ENCODE data around the gene CTDP1.

The CTDP1 gene

DNA sequence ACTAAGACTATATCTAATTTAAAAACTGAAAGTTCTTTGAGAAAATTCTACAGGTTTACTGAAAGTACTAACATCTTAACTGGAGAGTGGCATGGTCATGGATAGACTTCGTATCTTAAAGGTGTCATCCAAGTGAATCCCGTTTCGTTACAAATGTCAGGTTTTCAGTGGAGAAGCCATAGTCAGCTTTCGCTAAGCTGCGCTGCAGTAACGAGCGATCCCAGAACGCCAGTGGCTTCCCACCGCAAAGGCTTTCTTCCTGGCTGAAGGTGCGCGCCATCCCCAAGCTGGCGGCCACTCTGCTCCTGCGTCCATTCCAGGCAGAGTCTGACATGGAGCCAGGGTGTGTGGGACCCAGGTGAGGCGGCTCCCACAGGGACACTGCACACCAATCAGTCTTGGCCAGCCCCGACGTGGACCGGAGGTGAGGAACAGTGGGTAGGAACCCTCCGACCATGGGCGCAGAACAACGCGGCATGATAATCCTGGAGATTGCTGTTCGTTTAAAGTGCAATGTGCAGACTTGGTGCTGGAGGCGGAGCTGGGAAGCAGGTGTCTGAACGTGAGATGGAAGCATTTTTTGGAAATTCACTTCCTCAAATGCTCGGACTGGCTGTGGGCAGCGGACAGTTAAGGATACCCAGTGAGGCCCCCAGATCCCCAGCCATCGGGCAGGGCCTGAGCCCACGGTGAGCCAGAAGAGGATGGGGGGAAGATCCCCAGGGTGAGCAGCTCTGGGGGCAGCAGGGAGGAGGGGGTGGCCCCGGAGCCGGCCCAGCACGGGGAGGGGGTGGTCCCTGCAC, 90.3 kb downstream of the CTDP1 start:
- DNase-seq = no peak

DNA sequence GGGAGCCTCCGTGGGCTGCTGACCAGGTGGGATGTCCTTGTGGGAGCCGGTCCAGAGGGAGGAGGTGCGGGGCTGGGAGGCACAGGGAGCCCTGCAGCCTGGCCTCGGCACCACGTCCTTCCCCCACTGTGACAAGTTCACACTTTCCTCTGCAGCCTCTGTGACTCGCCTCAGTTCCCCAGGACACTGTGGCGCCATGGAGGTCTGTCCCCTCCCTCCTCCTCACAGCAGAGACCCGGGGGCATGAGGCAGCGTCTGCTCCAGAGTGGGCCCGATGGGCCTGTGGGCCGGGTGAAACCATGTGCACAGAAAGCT, 90.9 kb downstream of the CTDP1 start:
- no peak for DNase-seq

DNA sequence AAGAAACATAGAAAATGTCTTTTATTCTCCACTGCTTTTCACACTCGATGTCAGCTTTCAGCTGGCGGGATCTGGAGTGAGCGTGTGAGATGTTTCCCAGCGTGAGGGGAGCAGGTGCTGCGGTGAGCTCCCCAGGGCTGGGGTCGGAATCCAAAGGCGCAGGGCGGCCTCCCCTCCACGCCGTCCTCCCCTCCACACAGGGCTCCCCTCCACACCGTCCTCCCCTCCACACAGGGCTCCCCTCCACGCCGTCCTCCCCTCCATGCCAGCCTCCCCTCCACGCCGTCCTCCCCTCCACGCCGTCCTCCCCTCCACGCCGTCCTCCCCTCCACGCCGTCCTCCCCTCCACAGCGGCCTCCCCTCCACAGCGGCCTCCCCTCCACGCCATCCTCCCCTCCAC, 91.2 kb downstream of the CTDP1 start:
- DNase-seq = no peak

DNA sequence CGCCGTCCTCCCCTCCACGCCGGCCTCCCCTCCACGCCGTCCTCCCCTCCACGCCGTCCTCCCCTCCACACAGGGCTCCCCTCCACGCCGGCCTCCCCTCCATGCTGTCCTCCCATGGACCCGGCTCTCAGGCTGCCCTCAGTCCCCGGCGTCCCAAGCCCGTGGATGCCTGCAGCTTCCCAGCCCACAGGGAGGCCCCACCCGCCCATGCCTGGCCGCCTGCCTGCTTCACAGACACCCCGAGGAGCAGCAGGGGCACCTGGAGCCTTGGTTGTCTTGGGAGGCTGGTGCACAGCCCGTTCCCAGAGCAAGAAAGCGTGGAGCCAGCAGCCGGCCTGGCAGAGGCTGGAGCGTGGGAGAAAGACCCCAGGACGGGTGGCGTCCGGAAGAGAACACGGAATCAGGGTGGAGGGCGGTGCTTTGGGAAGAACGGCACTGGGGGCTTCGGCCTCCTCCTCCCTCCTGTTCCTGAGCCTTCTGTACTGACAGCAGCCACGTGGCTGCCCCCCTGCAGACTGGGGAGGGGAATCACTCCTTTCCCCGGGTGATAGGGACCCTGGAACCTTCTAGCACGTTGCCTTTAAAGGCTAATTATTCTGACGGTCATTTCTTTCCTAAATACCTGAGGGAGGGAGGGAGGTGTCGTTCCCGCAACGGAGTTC, 92.0 kb downstream of the CTDP1 start:
- no peak for DNase-seq

DNA sequence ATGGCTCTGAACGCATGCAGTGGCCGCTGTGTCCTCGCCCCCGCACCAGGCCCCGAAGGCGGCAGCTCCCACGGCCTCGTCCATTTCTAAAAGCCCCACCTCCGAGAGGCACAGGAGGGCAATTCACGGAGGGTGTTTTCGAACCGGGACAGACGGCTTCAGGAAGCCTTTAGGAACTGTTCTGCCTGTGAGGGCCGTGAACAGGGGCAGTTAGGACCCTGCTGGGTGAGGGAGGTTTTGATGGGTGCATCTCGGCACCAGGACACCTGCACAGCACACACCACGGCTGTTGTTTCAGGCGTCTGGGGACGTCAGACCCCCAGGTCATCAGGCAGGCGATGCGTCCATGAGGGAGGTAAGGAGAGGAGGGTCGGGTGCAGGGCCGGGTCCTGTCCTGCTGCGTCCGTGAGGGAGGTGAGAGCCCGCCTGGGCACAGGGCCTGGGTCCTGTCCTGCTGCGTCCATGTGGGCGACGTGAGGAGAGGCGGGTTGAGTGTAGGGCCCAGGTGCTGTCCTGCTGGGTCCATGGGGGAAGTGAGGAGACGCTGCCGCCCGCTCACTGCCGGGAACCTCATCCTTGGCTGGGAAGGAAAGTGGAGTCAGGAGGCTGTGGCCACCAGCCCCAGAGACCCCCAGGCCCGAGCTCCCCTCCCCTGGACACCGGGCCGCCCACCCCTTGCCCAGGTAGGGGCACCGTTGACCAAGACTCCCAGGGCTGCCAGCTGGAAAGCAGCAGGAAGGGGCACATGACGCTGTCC, 92.7 kb downstream of the CTDP1 start:
- no peak for DNase-seq

DNA sequence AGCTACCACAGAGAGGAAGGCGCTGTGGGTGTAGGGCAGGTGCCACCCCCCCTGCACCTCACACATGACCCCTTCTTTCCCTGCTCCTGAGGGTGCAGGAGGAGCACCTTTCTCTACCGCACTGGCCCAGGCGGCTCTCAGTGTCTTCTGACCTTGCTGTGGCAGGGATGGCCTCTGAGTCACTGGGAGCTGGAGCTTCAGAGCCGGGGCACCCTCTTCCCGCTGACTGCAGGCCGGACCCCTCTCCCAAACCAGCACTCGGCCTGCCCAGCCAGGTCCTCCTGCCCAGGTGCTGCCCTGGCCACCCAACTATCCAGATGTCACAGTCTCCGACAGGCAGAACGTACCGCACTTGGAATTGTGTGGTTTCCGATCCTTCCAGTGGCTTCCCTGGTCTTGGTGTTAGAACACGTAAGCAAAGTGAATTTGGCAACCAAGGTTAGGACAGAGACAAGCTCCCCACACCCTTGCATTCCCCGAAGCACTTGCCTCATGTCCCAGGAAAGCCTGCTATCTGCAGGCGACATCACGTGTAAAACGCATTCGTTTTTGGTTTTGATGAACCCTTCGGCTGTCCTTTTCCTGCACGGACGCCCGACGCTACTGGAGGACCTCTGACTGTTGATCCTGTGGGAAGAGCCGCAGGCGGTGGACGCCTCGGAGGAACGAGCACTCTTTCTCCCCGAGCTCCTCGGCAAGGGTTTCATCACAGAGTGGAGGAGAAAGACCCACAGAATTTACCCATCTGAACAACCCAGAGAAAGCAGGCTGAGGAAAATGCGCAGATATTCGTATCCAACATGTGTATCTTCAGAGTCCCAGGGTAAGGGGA, 93.5 kb downstream of the CTDP1 start:
- DNase-seq = no peak

DNA sequence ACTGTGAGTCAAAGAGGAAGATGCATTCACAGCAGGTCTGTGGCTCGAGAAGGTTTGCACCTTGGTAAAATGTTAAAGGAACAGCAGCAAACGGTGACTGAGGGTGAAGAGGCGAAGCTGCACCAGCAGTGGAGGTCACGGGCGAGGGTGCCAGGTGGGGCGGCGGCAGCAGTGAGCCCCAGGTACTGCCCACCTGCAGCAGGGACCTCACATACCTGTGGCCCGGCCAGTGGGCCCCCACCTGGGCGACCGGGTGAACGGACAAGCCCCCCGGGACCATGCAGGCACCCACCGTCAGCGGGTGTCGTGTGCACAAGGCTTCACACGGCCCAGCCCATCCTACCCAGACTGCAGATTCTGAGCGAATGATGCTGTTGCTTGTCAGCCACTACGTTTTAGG, 94.5 kb downstream of the CTDP1 start:
- DNase-seq = no peak

DNA sequence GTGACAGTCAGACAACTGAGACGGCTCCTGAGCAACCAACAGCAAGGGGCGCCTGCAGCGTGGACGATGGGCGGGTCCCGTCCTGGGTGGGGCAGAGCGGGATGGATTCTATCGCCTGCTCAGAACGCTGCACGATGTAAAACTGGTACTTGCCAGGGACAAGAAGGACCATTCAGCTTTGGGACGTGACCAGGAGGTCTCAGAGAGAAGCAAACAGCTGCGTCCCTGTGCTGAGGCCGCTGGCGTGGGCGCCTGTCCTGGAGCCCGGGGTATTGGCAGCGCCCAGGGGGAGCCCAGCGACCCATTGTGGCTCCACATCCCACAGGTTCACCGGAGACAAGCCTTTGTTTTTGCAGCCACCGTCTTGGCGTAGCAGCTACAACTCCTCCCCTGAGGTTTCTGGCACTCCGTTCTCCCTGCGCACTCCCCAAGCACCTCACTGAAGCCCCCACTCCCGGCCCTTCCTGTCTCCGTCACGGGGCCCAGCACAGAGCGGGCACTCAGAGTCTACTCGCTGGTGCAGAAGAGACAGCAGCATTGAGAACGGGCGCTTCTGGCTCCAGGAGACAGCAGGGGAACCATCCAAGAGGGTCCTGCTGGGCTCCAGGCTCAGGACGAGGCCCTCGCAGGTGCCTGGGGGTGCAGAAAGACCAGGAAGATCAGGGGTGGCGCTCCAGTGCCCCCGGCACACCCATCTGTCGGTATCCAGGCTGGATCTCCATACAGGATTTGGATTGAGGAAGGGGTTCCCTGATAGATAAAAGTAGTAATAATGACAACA, 96.0 kb downstream of the CTDP1 start:
- no peak for DNase-seq

DNA sequence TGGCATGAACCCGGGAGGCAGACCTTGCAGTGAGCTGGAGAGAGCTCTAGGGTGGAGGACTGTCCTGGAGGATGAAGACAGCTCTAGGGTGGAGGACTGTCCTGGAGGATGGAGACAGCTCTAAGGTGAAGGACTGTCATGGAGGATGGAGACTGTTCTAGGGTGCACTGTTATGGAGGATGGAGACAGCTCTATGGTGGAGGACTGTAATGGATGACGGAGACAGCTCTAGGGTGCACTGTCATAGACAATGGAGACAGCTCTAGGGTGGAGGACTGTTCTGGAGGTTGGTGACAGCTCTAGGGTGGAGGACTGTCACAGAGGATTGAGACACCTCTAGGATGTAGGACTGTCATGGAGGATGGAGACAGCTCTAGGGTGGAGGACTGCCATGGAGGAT, 97.1 kb downstream of the CTDP1 start:
- DNase-seq = no peak

DNA sequence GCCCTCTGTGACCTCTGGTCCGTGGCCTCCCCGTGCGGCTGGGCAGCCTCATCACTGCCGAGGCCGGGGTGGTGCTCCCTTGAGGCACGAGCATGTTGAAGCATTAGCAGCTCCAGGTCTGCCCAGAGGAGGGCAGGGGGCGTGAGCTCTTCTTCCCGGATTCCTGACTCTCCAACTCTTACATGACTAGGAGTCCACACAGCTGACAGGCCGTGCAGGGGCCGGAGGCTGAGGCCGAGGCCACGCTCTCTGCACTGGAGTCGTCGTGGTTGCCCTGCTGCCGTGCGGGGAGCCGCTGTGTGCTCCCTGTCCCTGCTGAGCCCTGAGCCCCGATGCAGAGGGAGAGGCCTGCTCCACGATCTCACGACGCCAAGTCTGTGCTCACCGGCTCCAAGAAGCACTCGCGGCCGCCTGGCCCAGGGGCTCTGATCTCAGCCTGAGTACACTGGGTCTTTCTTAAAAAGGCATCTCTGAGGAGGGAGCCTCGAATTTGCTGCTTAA, 98.7 kb downstream of the CTDP1 start:
- no peak for DNase-seq

DNA sequence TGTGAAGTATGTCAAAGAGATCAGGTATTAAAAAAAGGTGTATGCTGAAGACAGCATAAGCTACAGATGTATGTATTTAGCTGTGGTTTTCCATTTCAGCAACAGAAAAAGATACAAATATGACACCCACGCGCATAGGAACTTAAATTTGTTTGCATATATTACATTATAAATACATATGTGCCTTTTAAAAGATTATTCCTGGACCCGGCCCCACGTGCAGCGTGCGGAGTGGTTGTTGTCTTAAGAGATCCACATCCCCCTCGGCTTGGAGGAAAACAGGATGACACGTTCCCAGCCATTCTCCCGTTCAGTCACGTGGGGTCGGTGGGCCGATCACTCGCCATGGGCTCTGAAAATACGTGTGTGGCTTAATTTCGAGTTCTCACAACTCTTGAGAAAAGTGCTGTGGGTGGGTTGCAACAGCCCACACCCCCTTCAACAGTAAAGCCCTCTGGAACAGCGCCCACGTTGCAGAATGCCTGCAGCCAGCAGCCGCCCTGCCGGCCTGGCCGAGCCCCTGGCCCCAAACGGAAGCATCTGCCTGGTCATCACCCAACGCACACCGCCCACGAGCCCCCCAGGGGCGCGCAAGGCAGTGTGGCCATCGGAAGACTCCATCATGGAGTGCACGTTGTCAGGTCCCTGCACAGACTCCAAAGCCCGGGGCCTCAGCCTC, 99.6 kb downstream of the CTDP1 start:
- DNase-seq = no peak

DNA sequence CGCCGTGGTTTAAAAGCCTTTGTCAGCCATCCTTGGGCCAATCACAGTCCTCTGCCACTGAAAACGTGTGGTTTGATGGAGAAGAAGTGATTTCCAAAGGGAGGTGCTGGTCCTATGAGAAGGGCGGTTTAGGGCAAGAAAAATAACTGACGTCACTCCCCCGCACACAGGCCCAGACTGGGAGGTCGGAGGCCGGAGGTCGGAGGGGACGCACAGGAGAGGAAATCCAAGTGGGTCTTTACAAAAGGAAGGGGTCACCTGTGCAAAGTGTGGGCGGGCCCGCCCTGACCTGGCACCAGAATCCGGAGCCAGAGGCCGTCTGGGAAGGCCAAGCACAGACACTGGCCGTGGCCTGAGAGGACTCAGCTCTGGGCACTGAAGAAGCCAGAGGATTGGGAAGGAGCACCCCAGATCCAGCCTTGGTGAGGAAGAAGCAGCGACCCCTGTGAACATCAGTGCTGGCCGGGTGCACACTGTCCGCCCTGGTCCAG, 100.1 kb downstream of the CTDP1 start:
- DNase-seq = no peak

DNA sequence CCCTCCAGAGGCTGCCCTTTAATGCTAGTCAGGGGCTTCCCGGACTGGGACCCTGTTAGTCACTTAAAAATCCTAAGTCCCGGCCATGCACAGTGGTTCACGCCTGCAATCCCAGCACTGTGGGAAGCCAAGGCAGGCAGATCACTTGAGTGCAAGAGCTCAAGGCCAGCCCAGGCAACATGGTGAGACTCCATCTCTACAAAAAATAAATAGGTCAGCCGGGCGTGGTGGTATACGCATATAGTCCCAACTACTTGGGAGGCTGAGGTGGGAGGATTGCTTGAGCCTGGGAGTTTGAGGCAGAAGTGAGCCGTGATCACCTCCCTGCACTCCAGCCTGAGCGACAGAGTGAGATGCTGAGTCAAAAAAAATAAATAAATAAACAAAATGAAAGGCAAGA, 100.9 kb downstream of the CTDP1 start:
- DNase-seq = no peak

DNA sequence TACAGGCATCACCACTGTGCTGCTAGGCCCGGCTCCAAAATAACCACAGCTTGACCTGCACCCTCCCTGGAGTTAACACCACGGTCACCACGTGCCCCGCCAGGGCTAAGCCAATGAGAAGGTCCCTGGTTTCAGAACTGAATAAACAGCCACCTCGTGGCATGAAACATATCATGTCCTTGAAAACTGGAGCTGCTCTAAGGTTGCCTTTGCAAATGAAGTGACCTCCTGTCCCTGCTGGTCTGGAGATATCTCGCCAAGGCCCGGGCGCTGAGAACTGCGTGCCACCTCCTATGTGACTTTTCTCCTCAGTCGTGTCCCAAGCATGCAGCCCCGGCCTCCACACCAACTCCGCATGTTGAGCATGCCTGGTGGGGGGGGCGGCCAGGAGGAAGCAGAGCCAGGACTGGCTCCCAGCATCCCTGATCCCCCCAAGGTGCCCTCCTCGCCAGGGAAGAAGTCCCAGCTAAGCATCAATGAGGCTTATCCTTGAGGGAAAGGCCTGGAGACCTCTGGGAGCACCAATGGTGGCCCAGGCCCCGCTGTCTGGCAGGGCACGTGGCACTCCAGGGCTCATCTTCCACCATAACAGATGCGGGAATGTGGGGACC, 101.8 kb downstream of the CTDP1 start:
- no peak for DNase-seq

DNA sequence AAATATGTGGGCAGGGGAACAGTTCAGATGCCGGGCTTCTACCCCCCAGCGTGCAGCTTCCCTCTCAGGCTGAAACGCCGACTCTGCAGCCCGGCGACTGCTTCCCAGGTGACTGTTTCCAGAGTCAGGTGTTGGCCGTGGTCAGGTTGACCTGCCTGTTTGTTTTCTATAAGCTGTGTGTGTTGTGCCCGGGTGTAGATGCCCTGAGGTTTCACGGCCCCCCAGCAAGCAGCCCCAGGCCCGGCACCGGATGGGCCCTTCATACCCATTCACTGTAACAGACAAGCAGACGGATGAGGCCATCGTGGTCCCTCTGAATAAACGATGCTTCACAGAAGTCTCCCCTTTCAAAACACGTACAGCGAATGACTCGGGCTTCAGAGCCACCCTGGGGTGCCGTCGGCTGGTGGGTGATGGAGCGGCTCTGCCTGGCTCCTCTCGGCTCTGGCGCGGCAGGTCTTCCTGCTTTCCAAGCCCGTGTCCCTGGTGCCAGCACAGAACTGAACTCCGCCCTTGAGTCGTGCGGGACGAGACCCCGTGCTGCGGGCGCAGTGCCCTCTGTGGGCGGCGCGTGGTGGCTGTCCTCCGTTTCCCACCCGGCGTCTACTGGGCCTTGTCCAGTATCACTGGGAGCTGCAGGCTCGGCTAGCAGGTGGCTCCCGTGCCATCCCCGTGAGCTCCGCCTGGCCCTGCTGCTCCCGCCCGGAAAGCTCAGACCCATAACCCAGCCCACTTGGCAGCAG, 103.1 kb downstream of the CTDP1 start:
- no peak for DNase-seq

DNA sequence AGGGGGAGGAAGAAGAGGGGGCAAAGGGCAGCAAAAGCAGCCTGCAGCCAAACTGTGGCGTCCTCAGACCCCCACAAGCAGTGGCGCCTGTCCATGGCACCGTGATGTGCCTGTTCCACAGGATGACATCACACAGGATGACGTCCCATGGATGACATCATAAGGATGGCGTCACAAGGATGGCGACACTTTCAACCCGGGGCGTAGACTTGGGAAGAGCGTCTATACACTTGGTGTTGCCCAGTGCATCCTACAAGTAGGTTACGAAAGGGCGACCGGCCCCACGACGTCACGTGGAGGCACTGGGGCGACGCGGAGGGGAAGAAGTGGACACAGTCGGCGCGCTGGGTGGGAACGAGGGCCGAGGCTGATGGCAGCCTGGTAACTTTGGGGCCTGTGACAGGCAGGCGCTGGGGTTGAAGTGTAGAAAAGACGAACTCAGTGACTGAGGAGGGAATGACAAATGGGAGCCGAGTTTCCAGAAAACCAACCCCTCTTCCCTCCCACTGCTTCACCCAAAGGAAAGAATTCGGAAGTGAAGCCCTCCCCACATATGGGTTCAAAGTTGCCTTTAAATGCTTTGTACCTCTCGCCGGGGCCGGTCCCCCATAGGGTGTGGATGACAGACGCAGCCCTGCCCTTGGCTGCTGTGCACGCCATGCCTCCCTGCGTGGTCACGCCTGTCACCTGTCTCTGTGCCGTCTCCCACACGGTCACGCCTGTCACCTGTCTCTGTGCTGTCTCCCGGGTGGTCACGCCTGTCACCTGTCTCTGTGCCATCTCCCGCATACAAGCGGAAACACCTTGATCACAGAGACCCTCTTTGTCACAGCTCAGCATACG, 104.7 kb downstream of the CTDP1 start:
- no peak for DNase-seq

DNA sequence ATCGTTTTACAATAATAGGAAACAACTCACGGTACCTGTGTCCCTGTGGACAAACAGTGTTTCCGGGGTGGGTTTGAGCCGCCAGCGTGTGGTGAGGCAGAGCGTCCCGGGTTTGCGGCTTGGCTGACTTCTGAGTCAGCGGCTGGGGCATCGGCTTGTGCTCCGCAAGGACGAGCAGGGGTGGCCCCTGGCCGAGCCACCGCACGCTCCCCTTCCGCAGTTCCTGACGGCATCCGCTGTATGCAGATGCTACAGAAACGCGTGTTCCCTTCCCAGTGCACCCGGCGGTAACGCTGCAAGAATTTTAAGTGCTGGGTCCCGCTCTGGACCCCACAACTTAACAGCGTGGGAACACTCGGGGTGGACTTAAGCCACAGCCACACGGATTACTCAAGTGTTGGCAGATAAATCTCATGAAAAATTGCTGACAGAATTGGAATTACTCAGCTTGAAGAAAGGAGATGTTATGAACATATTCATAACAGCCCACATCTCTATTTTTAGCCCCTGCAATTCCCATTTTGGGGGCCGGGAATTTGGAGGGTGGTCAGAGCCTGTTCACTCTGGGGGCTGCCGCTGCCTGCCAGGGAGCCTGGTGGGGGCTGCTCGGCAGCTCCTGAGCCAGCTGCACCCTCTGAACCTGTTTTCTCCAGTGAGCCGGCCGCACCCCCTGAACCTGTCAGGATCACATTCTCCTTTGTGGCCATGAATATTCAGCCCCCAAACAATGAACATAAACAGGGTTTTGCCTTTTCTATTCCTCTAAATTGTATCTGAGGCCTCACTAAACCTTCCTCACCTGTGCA, 105.6 kb downstream of the CTDP1 start:
- no peak for DNase-seq

DNA sequence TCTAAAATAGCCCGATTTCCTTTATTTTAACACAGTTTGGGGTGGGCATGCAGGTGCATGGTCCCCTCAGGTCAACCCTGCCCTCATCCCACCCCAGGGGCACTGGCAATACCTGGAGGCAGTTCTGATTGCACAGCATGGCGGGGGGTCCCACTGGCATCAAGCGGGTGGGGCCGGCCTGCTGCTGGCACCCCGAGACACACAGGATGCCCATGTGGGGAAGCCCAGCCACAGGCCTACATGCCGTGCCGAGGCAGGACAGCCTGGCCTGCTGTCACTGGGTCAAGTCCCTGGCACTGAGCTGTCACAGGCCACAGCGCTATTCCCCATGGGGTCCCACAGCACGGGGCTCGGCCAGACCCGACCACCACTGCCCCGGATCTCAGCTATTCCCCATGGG, 106.2 kb downstream of the CTDP1 start:
- no peak for DNase-seq

Measured in activated CD8-positive, alpha-beta memory T cell treated with anti-CD3 and anti-CD28 coated beads for 24 hours (primary cell).